Measurements from ENCODE around the gene CHST15.

GRCh38 chr10:124006526-124006925, 86.9 kb downstream of the CHST15 start:
- TF ChIP-seq CTCF (IDR thresholded peaks at IDR 0.05) (no peak), POLR2A (IDR thresholded peaks at IDR 0.05) (no peak), EP300 (IDR thresholded peaks at IDR 0.05) (no peak)

All from ovary (tissue), 3 donors.